ENCODE data around the gene PLOD1.

GRCh38 chr1:11925938-11926292 is 8.6 kb upstream of the PLOD1 start:
- no peak for TF ChIP-seq CTCF (IDR thresholded peaks at IDR 0.05; ENCODE audit: low read depth, low read length)
- TF ChIP-seq MYC (IDR thresholded peaks at IDR 0.05; ENCODE audit: low read depth, low read length), result no peak
- TF ChIP-seq MAX (IDR thresholded peaks at IDR 0.05; ENCODE audit: low read depth, low read length), result no peak
